HepG2 (cell line): Measurements from ENCODE around the gene HECTD4. TPM values are rescaled to one million over a fixed set of nuclear protein-coding genes. Genes with fewer than 3 reads are reported as not detected.

Source experiments
- ATAC-seq: fragments of 200-7000 bp; cut with Tn5 transposase; 3 replicates; pipeline ENCODE4 v1.9.1; 2020; ENCODE audit warnings: mild to moderate bottlenecking, moderate library complexity
- BruUV-seq: library from RNA; stranded (reverse); fragments of 400-500 nt; replicated peaks from 2 replicates; lab custom pipeline; 2021; lab: Mats Ljungman, UMichigan
- CTCF ChIA-PET: fragments of 300-600 bp; formaldehyde crosslinking; extraction: SDS; loops from one replicate; lab custom pipeline; 2021; ENCODE audit warnings: low total read pairs, inconsistent platforms, low intra/inter-chr PET ratio; lab: Yijun Ruan, JAX
- POLR2A ChIA-PET: fragments of 350-600 bp; sonication (Branson Sonifier 250); formaldehyde crosslinking; loops from one replicate; lab custom pipeline; 2020; ENCODE audit warnings: antibody characterized with exemption, inconsistent platforms; lab: Yijun Ruan, JAX
- DNase-seq: peaks from one replicate; pipeline ENCODE4 v3.0.0-alpha.2; 2015; ENCODE audit warnings: low spot score
- FAIRE-seq: peaks from 3 replicates; lab custom pipeline; 2011; peaks lifted over from hg19 to GRCh38; lab: Jason Lieb, UNC
- H2AFZ ChIP-seq: one replicate; pipeline ENCODE4 v1.6.1; 2011; ENCODE audit warnings: low read length, inconsistent platforms
- H3K27ac ChIP-seq: fragments of 300-600 bp; 3 replicates; pipeline ENCODE4 v1.8.0; 2011; ENCODE audit warnings: mixed run types, mild to moderate bottlenecking, mixed read lengths, low read length, inconsistent platforms; ENCODE audit not compliant: insufficient read depth; ENCODE audit errors: extremely low read length
- H3K27me3 ChIP-seq, 2 experiments: fragments of 200-600 bp in 1 of 2; 2 replicates in 1 of 2; 3 replicates in 1 of 2; pipeline versions ENCODE4 v1.6.0 to v1.8.0; 2011; ENCODE audit warnings: low read length in 2 of 2, mild to moderate bottlenecking in 2 of 2, moderate library complexity in 2 of 2, inconsistent platforms in 1 of 2; ENCODE audit not compliant: insufficient read depth in 2 of 2, control insufficient read depth in 1 of 2
- H3K36me3 ChIP-seq, 2 experiments: fragments of 200-600 bp in 1 of 2; replicated peaks in 1 of 2; 2 replicates in 1 of 2; 3 replicates in 1 of 2; pipeline versions ENCODE4 v1.5.1 to v1.8.0; 2011; ENCODE audit warnings: low read length in 2 of 2, inconsistent platforms in 1 of 2; ENCODE audit not compliant: insufficient read depth in 2 of 2, control insufficient read depth in 1 of 2
- H3K4me1 ChIP-seq: 2 replicates; pipeline ENCODE4 v1.5.1; 2012; ENCODE audit warnings: low read length, inconsistent platforms; ENCODE audit not compliant: insufficient read depth
- H3K4me2 ChIP-seq: 2 replicates; pipeline ENCODE4 v1.6.0; 2011; ENCODE audit warnings: low read depth, low read length, inconsistent platforms
- H3K4me3 ChIP-seq, 3 experiments: fragments of 200-600 bp in 1 of 3; sonication (generic), shearing (Covaris generic) in 1 of 3; replicated peaks in 1 of 3; 2 replicates each; pipeline ENCODE4 v1.5.1; 2011 to 2016; ENCODE audit warnings: low read length in 3 of 3, inconsistent platforms in 2 of 3, low read depth in 2 of 3, mild to moderate bottlenecking in 2 of 3, control low read depth in 1 of 3, mixed read lengths in 1 of 3; ENCODE audit not compliant: insufficient read depth in 1 of 3
- H3K79me2 ChIP-seq: one replicate; pipeline ENCODE4 v1.6.1; 2011; ENCODE audit warnings: low read length, inconsistent platforms; ENCODE audit not compliant: insufficient read depth
- H3K9ac ChIP-seq: 2 replicates; pipeline ENCODE4 v1.6.0; 2011; ENCODE audit warnings: mild to moderate bottlenecking, low read depth, low read length, inconsistent platforms; ENCODE audit not compliant: insufficient read depth
- H3K9me3 ChIP-seq: 2 replicates; pipeline ENCODE4 v1.5.1; 2012; ENCODE audit warnings: mild to moderate bottlenecking, low read length
- H4K20me1 ChIP-seq: 2 replicates; pipeline ENCODE4 v1.6.0; 2011; ENCODE audit warnings: inconsistent platforms, mild to moderate bottlenecking, low read length, moderate library complexity; ENCODE audit not compliant: insufficient read depth
- DDIT3 ChIP-seq: sonication (generic); formaldehyde crosslinking; IDR thresholded peaks from 2 replicates; pipeline ENCODE4 v1.4.0; 2020; ENCODE audit warnings: mild to moderate bottlenecking, missing genetic modification reagents
- FLYWCH1 ChIP-seq: sonication (generic); formaldehyde crosslinking; IDR thresholded peaks from 2 replicates; pipeline ENCODE4 v1.8.1; 2023; ENCODE audit warnings: mild to moderate bottlenecking, missing genetic modification reagents
- FOXA1 ChIP-seq, 2 experiments: fragments of 450-650 bp in 1 of 2; sonication (generic) in 1 of 2; formaldehyde crosslinking in 1 of 2; IDR thresholded peaks; 2 replicates each; pipeline versions ENCODE4 v1.4.0 to v1.6.1; 2016 to 2020; ENCODE audit warnings: missing genetic modification reagents in 1 of 2
- FOXP1 ChIP-seq, 2 experiments: fragments of 450-650 bp in 1 of 2; IDR thresholded peaks; 2 replicates each; pipeline ENCODE4 v1.6.1; 2017 to 2018; ENCODE audit warnings: antibody characterized with exemption in 1 of 2
- GABPB1 ChIP-seq: IDR thresholded peaks from 2 replicates; pipeline ENCODE4 v1.6.1; 2016; ENCODE audit warnings: mild to moderate bottlenecking, missing genetic modification reagents, moderate library complexity, missing compliant biosample characterization
- GATA4 ChIP-seq: sonication (generic); IDR thresholded peaks from 2 replicates; pipeline ENCODE4 v1.6.1; 2016; ENCODE audit warnings: antibody characterized with exemption, low read depth, borderline replicate concordance
- IRF9 ChIP-seq: sonication (generic); formaldehyde crosslinking; IDR thresholded peaks from 2 replicates; pipeline ENCODE4 v1.8.0; 2022; ENCODE audit warnings: missing genetic modification reagents, mild to moderate bottlenecking, borderline replicate concordance
- JUN ChIP-seq: sonication (generic); formaldehyde crosslinking; IDR thresholded peaks from 2 replicates; pipeline ENCODE4 v1.4.0; 2020; ENCODE audit warnings: mild to moderate bottlenecking, missing genetic modification reagents
- MAFK ChIP-seq, 2 experiments: IDR thresholded peaks in 1 of 2; conservative IDR thresholded peaks in 1 of 2; 2 replicates each; pipeline ENCODE4 v1.6.1; 2011; ENCODE audit warnings: improper control_type of control experiment in 2 of 2, low read length in 2 of 2
- NFYC ChIP-seq: IDR thresholded peaks from 2 replicates; pipeline ENCODE4 v1.6.1; 2016; ENCODE audit warnings: missing genetic modification reagents, missing compliant biosample characterization
- PHF21A ChIP-seq: sonication (generic); formaldehyde crosslinking; IDR thresholded peaks from 2 replicates; pipeline ENCODE4 v1.5.0; 2020; ENCODE audit warnings: mild to moderate bottlenecking, missing genetic modification reagents
- POLR2A ChIP-seq, 2 experiments: IDR thresholded peaks; 2 replicates each; pipeline ENCODE4 v1.6.1; 2011; ENCODE audit warnings: low read depth in 2 of 2, low read length in 2 of 2, mild to moderate bottlenecking in 1 of 2, moderate library complexity in 1 of 2; ENCODE audit not compliant: insufficient read depth in 1 of 2
- SIX1 ChIP-seq: sonication (generic); formaldehyde crosslinking; IDR thresholded peaks from 2 replicates; pipeline ENCODE4 v1.4.0; 2020; ENCODE audit warnings: missing genetic modification reagents, borderline replicate concordance
- SIX4 ChIP-seq: sonication (generic); formaldehyde crosslinking; IDR thresholded peaks from 2 replicates; pipeline ENCODE4 v1.4.0; 2020; ENCODE audit warnings: missing genetic modification reagents
- SMAD3 ChIP-seq: sonication (generic); formaldehyde crosslinking; IDR thresholded peaks from 2 replicates; pipeline ENCODE4 v1.4.0; 2020; ENCODE audit warnings: missing genetic modification reagents
- SP4 ChIP-seq: sonication (generic); formaldehyde crosslinking; IDR thresholded peaks from 2 replicates; pipeline ENCODE4 v1.8.1; 2023; ENCODE audit warnings: mild to moderate bottlenecking, missing genetic modification reagents
- TEAD3 ChIP-seq: optimal IDR thresholded peaks from 2 replicates; pipeline ENCODE3; 2016; ENCODE audit warnings: borderline replicate concordance
- THYN1 ChIP-seq: sonication (generic); formaldehyde crosslinking; IDR thresholded peaks from 2 replicates; pipeline ENCODE4 v1.8.1; 2023; ENCODE audit warnings: low read depth, mild to moderate bottlenecking, moderate library complexity, missing genetic modification reagents, borderline replicate concordance
- YEATS2 ChIP-seq: sonication (generic); formaldehyde crosslinking; IDR thresholded peaks from 2 replicates; pipeline ENCODE4 v1.4.0; 2020; ENCODE audit warnings: missing genetic modification reagents, borderline replicate concordance
- ZMAT3 ChIP-seq: sonication (generic); formaldehyde crosslinking; conservative IDR thresholded peaks from 2 replicates; pipeline ENCODE4 v1.7.0; 2021; ENCODE audit warnings: missing genetic modification reagents
- ZNF143 ChIP-seq: sonication (generic); formaldehyde crosslinking; IDR thresholded peaks from 2 replicates; pipeline ENCODE4 v1.4.0; 2020; ENCODE audit warnings: missing genetic modification reagents
- ZNF776 ChIP-seq: sonication (generic); formaldehyde crosslinking; IDR thresholded peaks from 2 replicates; pipeline ENCODE4 v1.4.0; 2020; ENCODE audit warnings: mild to moderate bottlenecking, missing genetic modification reagents
- WGBS: methylation state at CpG from one replicate; pipeline ENCODE4 v1.1.6; 2017; ENCODE audit warnings: low lambda C conversion rate; 5-methylcytosine and 5-hydroxymethylcytosine counted together
- in situ Hi-C: cut with HindIII; loops from 2 replicates; pipeline ENCODE4 v1.10.0; 2017; ENCODE audit warnings: low pct_unique_long_range_greater_than_20kb; ENCODE audit not compliant: extremely low pct_ligation_motif_present
- intact Hi-C: fragments of 100-400 bp; cut with micrococcal nuclease; formaldehyde crosslinking; loops from one replicate; pipeline ENCODE4 v1.10.0; 2022; ENCODE audit not compliant: unreplicated experiment
- polyA plus RNA-seq, 8 experiments: library from polyadenylated mRNA; depleted of rRNA in 3 of 8; stranded (reverse) in 7 of 8; unstranded in 1 of 8; fragments of >200 nt; fragmentation: Illumina TruSeq in 4 of 8; extraction: Trizol in 4 of 8; gene quantifications; 2 replicates each; pipeline versions ENCODE4 v1.2.1 to v1.2.3, GENCODE V29; 2011 to 2016; ENCODE audit warnings: low read depth in 4 of 8, missing spikeins in 1 of 8, mixed read lengths in 1 of 8; ENCODE audit not compliant: insufficient read depth in 1 of 8
- total RNA-seq, 5 experiments: library from RNA; depleted of rRNA; stranded (reverse); fragments of >200 nt; fragmentation: Illumina TruSeq; extraction: Trizol; gene quantifications; 2 replicates each; pipeline ENCODE4 v1.2.3, GENCODE V29; 2016; ENCODE audit warnings: low read depth in 1 of 5

Gene HECTD4
- total and polyA plus RNA-seq, 2 of the 13 experiments (the other 11 are each of a cell fraction or from before 2014, with no cell fraction given), result 9.0 to 11.4 TPM

- intact Hi-C loops (no loop called here), in situ Hi-C loops (loop anchor here (10.0 kb wide), 1 partner anchor 298 kb away; the partner anchor contains the start of gene PTPN11)
- peak overlapping the region; percentile 51 to 62 (median 59) for H3K4me3 ChIP-seq
- peak overlapping the region; percentile 68 for H3K27ac ChIP-seq
- WGBS, result 3% methylated on average over 5 of the region's 7 CpGs
- H3K9ac ChIP-seq, result peak overlapping the region; percentile 66
- no peaks in the 10 kb centered on the region for H3K36me3 ChIP-seq
- H3K27me3 ChIP-seq, result no peaks in the 10 kb centered on the region; a peak in 1 of 5 replicates
- no peaks in the 10 kb centered on the region for H3K9me3 ChIP-seq
- H3K4me2 ChIP-seq, result peak overlapping the region; percentile 89
- ATAC-seq (peak; percentile 97), FAIRE-seq (peak; percentile 95), DNase-seq (peak; percentile 83)
- ChIA-PET CTCF (no interaction called here), POLR2A (interaction anchor here (0.6 to 3.5 kb wide), 6 partner anchors 9 to 171 kb away, joined by 3 to 51 read pairs (median 4); partner anchors contain the start of genes ERP29, TMEM116 and TRAFD1)
- no TSS peak for BruUV-seq
- H3K4me1 ChIP-seq, result peaks cover 48% of the 10 kb centered on the region
- H2AFZ ChIP-seq, result peak overlapping the region; percentile 59
- H3K79me2 ChIP-seq, result no peaks in the 10 kb centered on the region
- no peaks in the 10 kb centered on the region for H4K20me1 ChIP-seq
- TF ChIP-seq DDIT3 (CRISPR knock-in tag) (peak; percentile 34; the same call in 1 of the 2 replicates), SMAD3 (CRISPR knock-in tag) (peak; percentile 52; the same call in 1 of the 2 replicates), ZNF776 (CRISPR knock-in tag) (no peak), FOXP1 (IDR thresholded peaks at IDR 0.05) (no peak), FOXP1 (CRISPR knock-in tag; IDR thresholded peaks at IDR 0.05) (peak; percentile 22), NFYC (CRISPR knock-in tag) (peak; percentile 59), SP4 (peak; percentile 37; the same call in 1 of the 2 replicates), FOXA1 (IDR thresholded peaks at IDR 0.05) (no peak), FOXA1 (CRISPR knock-in tag; IDR thresholded peaks at IDR 0.05) (no peak), SIX4 (CRISPR knock-in tag) (no peak), JUN (no peak), FLYWCH1 (CRISPR knock-in tag) (no peak), THYN1 (no peak), YEATS2 (peak; percentile 63; the same call in 1 of the 2 replicates), GATA4 (peak; percentile 79; the same call in 1 of the 2 replicates), POLR2A (IDR thresholded peaks at IDR 0.05; ENCODE audit: insufficient read depth in 1 of 2, low read depth in 2 of 2, low read length in 2 of 2) (peak; percentile 71 to 95), IRF9 (no peak), ZMAT3 (CRISPR knock-in tag) (no peak), MAFK (conservative IDR thresholded peaks at IDR 0.05 in 1 of 2, IDR thresholded peaks at IDR 0.05 in 1 of 2; ENCODE audit: low read length in 2 of 2) (no peak), SIX1 (CRISPR knock-in tag) (0 out of 2 replicates have a peak, but pooled peaks have one; percentile 24), TEAD3 (CRISPR knock-in tag) (peak; percentile 28), GABPB1 (0 out of 2 replicates have a peak, but pooled peaks have one; percentile 39), PHF21A (CRISPR knock-in tag) (peak; percentile 58), ZNF143 (CRISPR knock-in tag) (peak; percentile 87)
Measured at GRCh38 chr12:112116232-112117060, 265.8 kb downstream of the HECTD4 start.
